IMR-90 (cell line): ENCODE measurements around the gene ZDHHC17. TPM values are rescaled to one million over a fixed set of nuclear protein-coding genes. Genes with fewer than 3 reads are reported as not detected.

Source experiments
- ATAC-seq: fragments of 200-7000 bp; cut with Tn5 transposase; 2 replicates; pipeline ENCODE4 v1.9.1; 2020; ENCODE audit warnings: low read depth, mild to moderate bottlenecking, moderate library complexity
- BruUV-seq: library from RNA; stranded (reverse); fragments of 400-500 nt; replicated peaks from 2 replicates; lab custom pipeline; 2021; lab: Mats Ljungman, UMichigan
- CTCF ChIA-PET: fragments of 300-600 bp; formaldehyde crosslinking; extraction: SDS; loops from one replicate; lab custom pipeline; 2021; ENCODE audit warnings: antibody characterized with exemption; lab: Yijun Ruan, JAX
- POLR2A ChIA-PET: fragments of 300-600 bp; sonication (Branson Sonifier 250); formaldehyde crosslinking; loops from one replicate; lab custom pipeline; 2022; ENCODE audit warnings: antibody characterized with exemption; ENCODE audit not compliant: unreplicated experiment; lab: Charles Lee
- DNase-seq: peaks from one replicate; pipeline ENCODE4 v3.0.0; 2013
- H2AFZ ChIP-seq: replicated peaks from 2 replicates; pipeline ENCODE3; 2013; ENCODE audit warnings: low read length, mild to moderate bottlenecking; ENCODE audit not compliant: poor library complexity
- H2AK5ac ChIP-seq: 2 replicates; pipeline ENCODE4 v1.6.1; 2013; ENCODE audit warnings: low read depth, low read length, inconsistent platforms
- H2AK9ac ChIP-seq: replicated peaks from 2 replicates; pipeline ENCODE3; 2013; ENCODE audit warnings: mild to moderate bottlenecking, low read depth, low read length, moderate library complexity; ENCODE audit not compliant: poor library complexity
- H2BK120ac ChIP-seq: 2 replicates; pipeline ENCODE4 v1.6.1; 2013; ENCODE audit warnings: low read depth, low read length, inconsistent platforms
- H2BK15ac ChIP-seq: 3 replicates; pipeline ENCODE4 v1.6.1; 2013; ENCODE audit warnings: low read depth, low read length, inconsistent platforms
- H2BK20ac ChIP-seq: 2 replicates; pipeline ENCODE4 v1.6.1; 2013; ENCODE audit warnings: low read depth, mild to moderate bottlenecking, inconsistent platforms, low read length, moderate library complexity
- H2BK5ac ChIP-seq: 2 replicates; pipeline ENCODE4 v1.6.1; 2013; ENCODE audit warnings: mild to moderate bottlenecking, low read depth, low read length, inconsistent platforms; ENCODE audit not compliant: poor library complexity, severe bottlenecking
- H3K14ac ChIP-seq: replicated peaks from 2 replicates; pipeline ENCODE4 v1.6.1; 2013; ENCODE audit warnings: low read depth, low read length, inconsistent platforms
- H3K18ac ChIP-seq: 2 replicates; pipeline ENCODE4 v1.6.1; 2013; ENCODE audit warnings: low read depth, low read length, control low read depth
- H3K23ac ChIP-seq: 2 replicates; pipeline ENCODE4 v1.6.1; 2013; ENCODE audit warnings: low read depth, low read length, inconsistent platforms
- H3K27ac ChIP-seq: 2 replicates; pipeline ENCODE4 v1.5.1; 2013; ENCODE audit warnings: mild to moderate bottlenecking, control low read depth, low read length; ENCODE audit not compliant: insufficient read depth
- H3K27me3 ChIP-seq: 2 replicates; pipeline ENCODE4 v1.6.1; 2013; ENCODE audit warnings: low read length; ENCODE audit not compliant: control insufficient read depth, insufficient read depth
- H3K36me3 ChIP-seq: 2 replicates; pipeline ENCODE4 v1.6.1; 2013; ENCODE audit warnings: low read length, mixed read lengths; ENCODE audit not compliant: control insufficient read depth, insufficient read depth
- H3K4ac ChIP-seq: 2 replicates; pipeline ENCODE4 v1.6.1; 2013; ENCODE audit warnings: low read depth, low read length, inconsistent platforms
- H3K4me1 ChIP-seq: 2 replicates; pipeline ENCODE4 v1.6.1; 2013; ENCODE audit warnings: low read length, mixed read lengths; ENCODE audit not compliant: control insufficient read depth, insufficient read depth
- H3K4me2 ChIP-seq: 2 replicates; pipeline ENCODE4 v1.6.1; 2013; ENCODE audit warnings: low read depth, mild to moderate bottlenecking, control low read depth, low read length, moderate library complexity
- H3K4me3 ChIP-seq: 2 replicates; pipeline ENCODE4 v1.5.1; 2013; ENCODE audit warnings: low read depth, mild to moderate bottlenecking, control low read depth, low read length, moderate library complexity; ENCODE audit not compliant: insufficient read depth
- H3K56ac ChIP-seq: 2 replicates; pipeline ENCODE4 v1.6.1; 2013; ENCODE audit warnings: low read length, inconsistent platforms; ENCODE audit not compliant: insufficient read depth; ENCODE audit errors: extremely low read depth
- H3K79me1 ChIP-seq, 2 experiments: 2 replicates each; pipeline ENCODE4 v1.6.1; 2013; ENCODE audit warnings: low read length in 2 of 2, inconsistent platforms in 1 of 2, low read depth in 1 of 2
- H3K9ac ChIP-seq: 2 replicates; pipeline ENCODE4 v1.6.1; 2013; ENCODE audit warnings: low read depth, low read length, control low read depth
- H3K9me1 ChIP-seq: 2 replicates; pipeline ENCODE4 v1.6.1; 2013; ENCODE audit warnings: low read length, inconsistent platforms; ENCODE audit not compliant: insufficient read depth
- H3K9me3 ChIP-seq: 2 replicates; pipeline ENCODE4 v1.6.1; 2013; ENCODE audit warnings: low read length; ENCODE audit not compliant: control insufficient read depth, insufficient read depth
- H4K20me1 ChIP-seq: 2 replicates; pipeline ENCODE4 v1.6.1; 2013; ENCODE audit warnings: low read length, inconsistent platforms; ENCODE audit not compliant: insufficient read depth
- H4K5ac ChIP-seq: 2 replicates; pipeline ENCODE4 v1.6.1; 2013; ENCODE audit warnings: mild to moderate bottlenecking, low read depth, low read length, control low read depth
- H4K8ac ChIP-seq, 2 experiments: 2 replicates each; pipeline ENCODE4 v1.6.1; 2013; ENCODE audit warnings: low read depth in 2 of 2, low read length in 2 of 2, control low read depth in 1 of 2, inconsistent platforms in 1 of 2
- H4K91ac ChIP-seq: 2 replicates; pipeline ENCODE4 v1.6.1; 2013; ENCODE audit warnings: low read depth, low read length, inconsistent platforms; ENCODE audit not compliant: insufficient read depth
- BHLHE40 ChIP-seq: fragments of 150-350 bp; IDR thresholded peaks from 2 replicates; pipeline ENCODE4 v1.6.1; 2016; ENCODE audit warnings: mild to moderate bottlenecking, low read depth, low read length
- CEBPB ChIP-seq: IDR thresholded peaks from 2 replicates; pipeline ENCODE4 v1.6.1; 2012; ENCODE audit warnings: low read depth, low read length, improper control_type of control experiment
- CHD1 ChIP-seq: IDR thresholded peaks from 2 replicates; pipeline ENCODE4 v1.6.1; 2012; ENCODE audit warnings: low read depth, low read length, improper control_type of control experiment
- FOS ChIP-seq: fragments of 150-350 bp; IDR thresholded peaks from 2 replicates; pipeline ENCODE4 v1.6.1; 2016; ENCODE audit warnings: low read depth, low read length
- MAFK ChIP-seq: IDR thresholded peaks from 2 replicates; pipeline ENCODE4 v1.6.1; 2012; ENCODE audit warnings: low read depth, low read length, improper control_type of control experiment
- MAZ ChIP-seq: IDR thresholded peaks from 2 replicates; pipeline ENCODE4 v1.6.1; 2012; ENCODE audit warnings: low read depth, mild to moderate bottlenecking, low read length, improper control_type of control experiment, moderate library complexity, borderline replicate concordance
- MXI1 ChIP-seq: IDR thresholded peaks from 2 replicates; pipeline ENCODE4 v1.6.1; 2012; ENCODE audit warnings: low read depth, mild to moderate bottlenecking, low read length, moderate library complexity, borderline replicate concordance
- RAD21 ChIP-seq: IDR thresholded peaks from 2 replicates; pipeline ENCODE4 v1.6.1; 2012; ENCODE audit warnings: low read length, improper control_type of control experiment
- RCOR1 ChIP-seq: IDR thresholded peaks from 2 replicates; pipeline ENCODE4 v1.6.1; 2012; ENCODE audit warnings: mild to moderate bottlenecking, low read length, improper control_type of control experiment; ENCODE audit not compliant: insufficient replicate concordance
- RFX5 ChIP-seq: IDR thresholded peaks from 2 replicates; pipeline ENCODE4 v1.8.0; 2012; ENCODE audit warnings: low read depth, mild to moderate bottlenecking, low read length, moderate library complexity
- SMC3 ChIP-seq: fragments of 150-350 bp; IDR thresholded peaks from 2 replicates; pipeline ENCODE4 v1.6.1; 2016; ENCODE audit warnings: low read depth, mild to moderate bottlenecking, antibody characterized with exemption, low read length, moderate library complexity
- WGBS, 2 experiments: methylation state at CpG; one replicate each; pipeline versions ENCODE4 v1.1.5 to v1.1.7; 2013; ENCODE audit warnings: missing lambda C conversion rate in 2 of 2; ENCODE audit not compliant: insufficient read length in 1 of 2; ENCODE audit errors: extremely low coverage in 2 of 2; 5-methylcytosine and 5-hydroxymethylcytosine counted together
- dilution Hi-C: fragments of 300-500 bp; cut with HindIII; formaldehyde crosslinking; loops from one replicate; pipeline ENCODE4 v1.14.3; 2018; ENCODE audit warnings: low sequenced_read_pairs; ENCODE audit not compliant: unreplicated experiment
- in situ Hi-C: fragments of 300-500 bp; cut with MboI; formaldehyde crosslinking; loops from 3 replicates; pipeline ENCODE4 v1.14.3; 2019; ENCODE audit warnings: low sequenced_read_pairs, inconsistent platforms, mixed read lengths
- intact Hi-C: fragments of 100-400 bp; cut with micrococcal nuclease; formaldehyde crosslinking; loops from 2 replicates; pipeline ENCODE4 v1.10.0; 2022
- polyA plus RNA-seq, 3 experiments: library from polyadenylated mRNA; depleted of rRNA; stranded (reverse); fragments of >200 nt; gene quantifications; 2 replicates each; pipeline ENCODE4 v1.2.3, GENCODE V29; 2012; ENCODE audit warnings: low replicate concordance in 1 of 3
- total RNA-seq: library from RNA; depleted of rRNA; stranded (reverse); fragments of >200 nt; gene quantifications from 2 replicates; pipeline ENCODE4 v1.2.3, GENCODE V29; 2012
- TF ChIP-seq, protein P1 (sequence below): fragments of 150-350 bp; IDR thresholded peaks from 2 replicates; pipeline ENCODE4 v1.6.1; 2016; ENCODE audit warnings: low read depth, mild to moderate bottlenecking, low read length, moderate library complexity, borderline replicate concordance
- TF ChIP-seq, protein P2 (sequence below): conservative IDR thresholded peaks from 2 replicates; pipeline ENCODE4 v1.5.1; 2012; ENCODE audit warnings: mild to moderate bottlenecking, low read depth, low read length, improper control_type of control experiment

Gene ZDHHC17
- total and polyA plus RNA-seq, 2 of the 4 experiments (the other 2 are of a cell fraction), result 23.3 to 125 TPM

DNA sequence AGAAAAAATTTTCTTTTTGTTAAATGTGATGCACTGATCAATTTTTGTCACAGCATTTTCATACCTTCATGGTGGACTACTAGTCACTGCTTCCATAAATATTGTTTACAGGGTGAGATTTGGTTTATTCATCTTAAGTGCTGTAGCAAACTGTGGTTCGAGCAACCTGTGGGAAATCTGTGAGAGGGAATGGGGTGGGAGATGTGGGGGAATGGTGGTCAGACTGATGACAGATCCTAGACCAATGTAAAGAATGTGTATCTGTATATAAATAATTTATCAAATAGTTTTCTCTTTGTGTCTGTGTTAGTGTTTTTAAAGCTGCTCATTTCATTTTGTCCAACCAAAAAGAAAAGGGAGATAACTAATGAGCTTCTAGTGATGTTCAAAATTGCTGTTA, 88.2 kb downstream of the ZDHHC17 start:
- dilution Hi-C loops (no loop called here), in situ Hi-C loops (no loop called here), intact Hi-C loops (no loop called here)
- no peak overlapping the region for H3K56ac ChIP-seq
- peaks cover 17% of the 10 kb centered on the region for H3K36me3 ChIP-seq
- DNase-seq (peak; percentile 57), ATAC-seq (peak; percentile 42)
- H3K27me3 ChIP-seq, result no peaks in the 10 kb centered on the region
- H3K9ac ChIP-seq, result no peak overlapping the region
- CTCF ChIA-PET, result no interaction called here
- H2AK9ac ChIP-seq, result no peak overlapping the region
- H3K4me3 ChIP-seq, result no peak overlapping the region
- H2AK5ac ChIP-seq, result no peak overlapping the region
- no peak overlapping the region for H3K4me2 ChIP-seq
- POLR2A ChIA-PET, result no interaction called here
- no TSS peak for BruUV-seq
- peaks cover 3% of the 10 kb centered on the region in 2 experiments; a peak in 2 of 4 replicates for H3K79me1 ChIP-seq
- TF ChIP-seq SMC3 (no peak), MXI1 (no peak), RCOR1 (no peak), RFX5 (no peak), CHD1 (no peak), BHLHE40 (no peak), CEBPB (no peak), MAFK (no peak), RAD21 (no peak), MAZ (no peak), FOS (no peak)
- TF ChIP-seq, protein P1, sequence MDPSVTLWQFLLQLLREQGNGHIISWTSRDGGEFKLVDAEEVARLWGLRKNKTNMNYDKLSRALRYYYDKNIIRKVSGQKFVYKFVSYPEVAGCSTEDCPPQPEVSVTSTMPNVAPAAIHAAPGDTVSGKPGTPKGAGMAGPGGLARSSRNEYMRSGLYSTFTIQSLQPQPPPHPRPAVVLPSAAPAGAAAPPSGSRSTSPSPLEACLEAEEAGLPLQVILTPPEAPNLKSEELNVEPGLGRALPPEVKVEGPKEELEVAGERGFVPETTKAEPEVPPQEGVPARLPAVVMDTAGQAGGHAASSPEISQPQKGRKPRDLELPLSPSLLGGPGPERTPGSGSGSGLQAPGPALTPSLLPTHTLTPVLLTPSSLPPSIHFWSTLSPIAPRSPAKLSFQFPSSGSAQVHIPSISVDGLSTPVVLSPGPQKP, result no peak
- TF ChIP-seq, protein P2, sequence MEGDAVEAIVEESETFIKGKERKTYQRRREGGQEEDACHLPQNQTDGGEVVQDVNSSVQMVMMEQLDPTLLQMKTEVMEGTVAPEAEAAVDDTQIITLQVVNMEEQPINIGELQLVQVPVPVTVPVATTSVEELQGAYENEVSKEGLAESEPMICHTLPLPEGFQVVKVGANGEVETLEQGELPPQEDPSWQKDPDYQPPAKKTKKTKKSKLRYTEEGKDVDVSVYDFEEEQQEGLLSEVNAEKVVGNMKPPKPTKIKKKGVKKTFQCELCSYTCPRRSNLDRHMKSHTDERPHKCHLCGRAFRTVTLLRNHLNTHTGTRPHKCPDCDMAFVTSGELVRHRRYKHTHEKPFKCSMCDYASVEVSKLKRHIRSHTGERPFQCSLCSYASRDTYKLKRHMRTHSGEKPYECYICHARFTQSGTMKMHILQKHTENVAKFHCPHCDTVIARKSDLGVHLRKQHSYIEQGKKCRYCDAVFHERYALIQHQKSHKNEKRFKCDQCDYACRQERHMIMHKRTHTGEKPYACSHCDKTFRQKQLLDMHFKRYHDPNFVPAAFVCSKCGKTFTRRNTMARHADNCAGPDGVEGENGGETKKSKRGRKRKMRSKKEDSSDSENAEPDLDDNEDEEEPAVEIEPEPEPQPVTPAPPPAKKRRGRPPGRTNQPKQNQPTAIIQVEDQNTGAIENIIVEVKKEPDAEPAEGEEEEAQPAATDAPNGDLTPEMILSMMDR, result no peak
- no CpG with 5 or more reads among the region's 1 CpG for WGBS, 2 experiments
- no peak overlapping the region for H3K27ac ChIP-seq
- H2BK15ac ChIP-seq, result no peak overlapping the region
- H2BK20ac ChIP-seq, result no peak overlapping the region
- no peak overlapping the region for H4K8ac ChIP-seq
- no peak overlapping the region for H4K91ac ChIP-seq
- H3K14ac ChIP-seq, result no peak overlapping the region
- H4K20me1 ChIP-seq, result no peaks in the 10 kb centered on the region
- H3K18ac ChIP-seq, result peak overlapping the region; percentile 16; the same call in 1 of the 2 replicates
- no peak overlapping the region for H2AFZ ChIP-seq
- H3K9me1 ChIP-seq, result peaks cover 7% of the 10 kb centered on the region
- H3K23ac ChIP-seq, result no peak overlapping the region
- no peak overlapping the region for H2BK120ac ChIP-seq
- peak overlapping the region; percentile 13 for H2BK5ac ChIP-seq
- H4K5ac ChIP-seq, result no peak overlapping the region
- H3K4ac ChIP-seq, result no peak overlapping the region
- H3K9me3 ChIP-seq, result peaks cover 5% of the 10 kb centered on the region
- no peaks in the 10 kb centered on the region; the same call in none of the 2 replicates for H3K4me1 ChIP-seq
